HepG2 (cell line): ENCODE measurements around the gene VPS13D. TPM values are rescaled to one million over a fixed set of nuclear protein-coding genes. Genes with fewer than 3 reads are reported as not detected.

Experiments
- ATAC-seq: fragments of 200-7000 bp; cut with Tn5 transposase; 3 replicates; pipeline ENCODE4 v1.9.1; 2020; ENCODE audit warnings: mild to moderate bottlenecking, moderate library complexity
- BruUV-seq: library from RNA; stranded (reverse); fragments of 400-500 nt; replicated peaks from 2 replicates; lab custom pipeline; 2021; lab: Mats Ljungman, UMichigan
- CTCF ChIA-PET: fragments of 300-600 bp; formaldehyde crosslinking; extraction: SDS; loops from one replicate; lab custom pipeline; 2021; ENCODE audit warnings: low total read pairs, inconsistent platforms, low intra/inter-chr PET ratio; lab: Yijun Ruan, JAX
- POLR2A ChIA-PET: fragments of 350-600 bp; sonication (Branson Sonifier 250); formaldehyde crosslinking; loops from one replicate; lab custom pipeline; 2020; ENCODE audit warnings: antibody characterized with exemption, inconsistent platforms; lab: Yijun Ruan, JAX
- DNase-seq: peaks from one replicate; pipeline ENCODE4 v3.0.0-alpha.2; 2015; ENCODE audit warnings: low spot score
- FAIRE-seq: peaks from 3 replicates; lab custom pipeline; 2011; peaks lifted over from hg19 to GRCh38; lab: Jason Lieb, UNC
- H2AFZ ChIP-seq: one replicate; pipeline ENCODE4 v1.6.1; 2011; ENCODE audit warnings: low read length, inconsistent platforms
- H3K27ac ChIP-seq: fragments of 300-600 bp; 3 replicates; pipeline ENCODE4 v1.8.0; 2011; ENCODE audit warnings: mixed run types, mild to moderate bottlenecking, mixed read lengths, low read length, inconsistent platforms; ENCODE audit not compliant: insufficient read depth; ENCODE audit errors: extremely low read length
- H3K27me3 ChIP-seq, 2 experiments: fragments of 200-600 bp in 1 of 2; 2 replicates in 1 of 2; 3 replicates in 1 of 2; pipeline versions ENCODE4 v1.6.0 to v1.8.0; 2011; ENCODE audit warnings: low read length in 2 of 2, mild to moderate bottlenecking in 2 of 2, moderate library complexity in 2 of 2, inconsistent platforms in 1 of 2; ENCODE audit not compliant: insufficient read depth in 2 of 2, control insufficient read depth in 1 of 2
- H3K36me3 ChIP-seq, 2 experiments: fragments of 200-600 bp in 1 of 2; replicated peaks in 1 of 2; 2 replicates in 1 of 2; 3 replicates in 1 of 2; pipeline versions ENCODE4 v1.5.1 to v1.8.0; 2011; ENCODE audit warnings: low read length in 2 of 2, inconsistent platforms in 1 of 2; ENCODE audit not compliant: insufficient read depth in 2 of 2, control insufficient read depth in 1 of 2
- H3K4me1 ChIP-seq: 2 replicates; pipeline ENCODE4 v1.5.1; 2012; ENCODE audit warnings: low read length, inconsistent platforms; ENCODE audit not compliant: insufficient read depth
- H3K4me2 ChIP-seq: 2 replicates; pipeline ENCODE4 v1.6.0; 2011; ENCODE audit warnings: low read depth, low read length, inconsistent platforms
- H3K4me3 ChIP-seq, 3 experiments: fragments of 200-600 bp in 1 of 3; sonication (generic), shearing (Covaris generic) in 1 of 3; replicated peaks in 1 of 3; 2 replicates each; pipeline ENCODE4 v1.5.1; 2011 to 2016; ENCODE audit warnings: low read length in 3 of 3, inconsistent platforms in 2 of 3, low read depth in 2 of 3, mild to moderate bottlenecking in 2 of 3, control low read depth in 1 of 3, mixed read lengths in 1 of 3; ENCODE audit not compliant: insufficient read depth in 1 of 3
- H3K79me2 ChIP-seq: one replicate; pipeline ENCODE4 v1.6.1; 2011; ENCODE audit warnings: low read length, inconsistent platforms; ENCODE audit not compliant: insufficient read depth
- H3K9ac ChIP-seq: 2 replicates; pipeline ENCODE4 v1.6.0; 2011; ENCODE audit warnings: mild to moderate bottlenecking, low read depth, low read length, inconsistent platforms; ENCODE audit not compliant: insufficient read depth
- H3K9me3 ChIP-seq: 2 replicates; pipeline ENCODE4 v1.5.1; 2012; ENCODE audit warnings: mild to moderate bottlenecking, low read length
- H4K20me1 ChIP-seq: 2 replicates; pipeline ENCODE4 v1.6.0; 2011; ENCODE audit warnings: inconsistent platforms, mild to moderate bottlenecking, low read length, moderate library complexity; ENCODE audit not compliant: insufficient read depth
- AGO1 ChIP-seq: fragments of 200-400 bp; formaldehyde crosslinking; IDR thresholded peaks from 2 replicates; pipeline ENCODE4 v1.6.1; 2017; ENCODE audit warnings: mild to moderate bottlenecking, low read depth, low read length, moderate library complexity; ENCODE audit not compliant: poor library complexity, severe bottlenecking
- HMG20B ChIP-seq: conservative IDR thresholded peaks from 2 replicates; pipeline ENCODE4 v1.6.1; 2016; ENCODE audit warnings: missing genetic modification reagents, missing compliant biosample characterization
- MIER3 ChIP-seq: IDR thresholded peaks from 2 replicates; pipeline ENCODE4 v1.6.1; 2016; ENCODE audit warnings: missing compliant biosample characterization, borderline replicate concordance
- ZFP37 ChIP-seq: sonication (generic); formaldehyde crosslinking; IDR thresholded peaks from 2 replicates; pipeline ENCODE4 v1.4.0; 2020; ENCODE audit warnings: missing genetic modification reagents, borderline replicate concordance
- ZNF629 ChIP-seq: sonication (generic); formaldehyde crosslinking; conservative IDR thresholded peaks from 2 replicates; pipeline ENCODE4 v1.5.0; 2020; ENCODE audit warnings: missing genetic modification reagents
- ZNF792 ChIP-seq: IDR thresholded peaks from 2 replicates; pipeline ENCODE4 v1.6.1; 2016
- WGBS: methylation state at CpG from one replicate; pipeline ENCODE4 v1.1.6; 2017; ENCODE audit warnings: low lambda C conversion rate; 5-methylcytosine and 5-hydroxymethylcytosine counted together
- in situ Hi-C: cut with HindIII; loops from 2 replicates; pipeline ENCODE4 v1.10.0; 2017; ENCODE audit warnings: low pct_unique_long_range_greater_than_20kb; ENCODE audit not compliant: extremely low pct_ligation_motif_present
- intact Hi-C: fragments of 100-400 bp; cut with micrococcal nuclease; formaldehyde crosslinking; loops from one replicate; pipeline ENCODE4 v1.10.0; 2022; ENCODE audit not compliant: unreplicated experiment
- polyA plus RNA-seq, 8 experiments: library from polyadenylated mRNA; depleted of rRNA in 3 of 8; stranded (reverse) in 7 of 8; unstranded in 1 of 8; fragments of >200 nt; fragmentation: Illumina TruSeq in 4 of 8; extraction: Trizol in 4 of 8; gene quantifications; 2 replicates each; pipeline versions ENCODE4 v1.2.1 to v1.2.3, GENCODE V29; 2011 to 2016; ENCODE audit warnings: low read depth in 4 of 8, missing spikeins in 1 of 8, mixed read lengths in 1 of 8; ENCODE audit not compliant: insufficient read depth in 1 of 8
- total RNA-seq, 5 experiments: library from RNA; depleted of rRNA; stranded (reverse); fragments of >200 nt; fragmentation: Illumina TruSeq; extraction: Trizol; gene quantifications; 2 replicates each; pipeline ENCODE4 v1.2.3, GENCODE V29; 2016; ENCODE audit warnings: low read depth in 1 of 5
- TF ChIP-seq, protein P1 (sequence below): sonication (generic); formaldehyde crosslinking; IDR thresholded peaks from 2 replicates; pipeline ENCODE4 v1.5.0; 2020; ENCODE audit warnings: mild to moderate bottlenecking, missing genetic modification reagents

Gene VPS13D
- total and polyA plus RNA-seq, 2 of the 13 experiments (the other 11 are each of a cell fraction or from before 2014, with no cell fraction given), result 8.6 to 13.9 TPM

DNA sequence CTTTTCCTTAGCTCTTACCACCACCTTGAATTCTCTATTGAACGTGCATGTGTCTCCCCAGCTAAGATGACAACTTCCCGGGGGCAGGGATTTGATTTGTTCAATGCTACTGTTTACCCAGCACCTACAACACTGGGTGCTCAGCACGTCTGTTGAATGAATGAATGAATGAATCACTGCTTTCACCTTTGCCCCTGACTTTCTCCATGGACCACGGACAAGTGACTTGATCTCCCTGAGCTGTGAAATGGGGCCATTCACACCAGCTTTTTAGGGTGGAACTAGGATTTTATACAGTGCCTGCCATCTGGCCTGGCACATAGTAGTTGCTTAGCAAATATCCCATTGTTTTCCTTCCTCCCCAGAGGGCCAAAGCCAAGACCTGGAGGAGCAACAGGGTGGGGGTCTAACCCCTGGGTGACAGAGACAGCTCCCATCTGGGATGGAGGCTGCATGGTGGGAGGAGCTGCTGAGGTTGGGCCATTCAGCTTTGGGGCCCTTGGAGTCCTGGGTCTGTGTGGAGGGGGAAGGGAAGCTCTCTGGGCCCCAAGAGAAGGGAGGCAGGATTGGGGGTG, 47.3 kb upstream of the VPS13D start:
- intact Hi-C loops (no loop called here), in situ Hi-C loops (no loop called here)
- no peaks in the 10 kb centered on the region for H3K9me3 ChIP-seq
- ChIA-PET CTCF (no interaction called here), POLR2A (no interaction called here)
- DNase-seq, result no peak
- FAIRE-seq, result no peak
- H3K4me3 ChIP-seq, result no peak overlapping the region
- ATAC-seq, result no peak
- TF ChIP-seq ZFP37 (CRISPR knock-in tag) (no peak), AGO1 (no peak), MIER3 (CRISPR knock-in tag) (no peak), ZNF792 (no peak), ZNF629 (CRISPR knock-in tag) (0 out of 2 replicates have a peak, but pooled peaks have one; percentile 27), HMG20B (CRISPR knock-in tag) (no peak)
- TF ChIP-seq, protein P1, sequence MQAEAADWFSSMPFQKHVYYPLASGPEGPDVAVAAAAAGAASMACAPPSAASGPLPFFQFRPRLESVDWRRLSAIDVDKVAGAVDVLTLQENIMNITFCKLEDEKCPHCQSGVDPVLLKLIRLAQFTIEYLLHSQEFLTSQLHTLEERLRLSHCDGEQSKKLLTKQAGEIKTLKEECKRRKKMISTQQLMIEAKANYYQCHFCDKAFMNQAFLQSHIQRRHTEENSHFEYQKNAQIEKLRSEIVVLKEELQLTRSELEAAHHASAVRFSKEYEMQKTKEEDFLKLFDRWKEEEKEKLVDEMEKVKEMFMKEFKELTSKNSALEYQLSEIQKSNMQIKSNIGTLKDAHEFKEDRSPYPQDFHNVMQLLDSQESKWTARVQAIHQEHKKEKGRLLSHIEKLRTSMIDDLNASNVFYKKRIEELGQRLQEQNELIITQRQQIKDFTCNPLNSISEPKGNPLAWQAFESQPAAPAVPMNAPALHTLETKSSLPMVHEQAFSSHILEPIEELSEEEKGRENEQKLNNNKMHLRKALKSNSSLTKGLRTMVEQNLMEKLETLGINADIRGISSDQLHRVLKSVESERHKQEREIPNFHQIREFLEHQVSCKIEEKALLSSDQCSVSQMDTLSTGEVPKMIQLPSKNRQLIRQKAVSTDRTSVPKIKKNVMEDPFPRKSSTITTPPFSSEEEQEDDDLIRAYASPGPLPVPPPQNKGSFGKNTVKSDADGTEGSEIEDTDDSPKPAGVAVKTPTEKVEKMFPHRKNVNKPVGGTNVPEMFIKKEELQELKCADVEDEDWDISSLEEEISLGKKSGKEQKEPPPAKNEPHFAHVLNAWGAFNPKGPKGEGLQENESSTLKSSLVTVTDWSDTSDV (CRISPR knock-in tag), result no peak
- H3K27me3 ChIP-seq, result peaks cover 10 to 45% of the 10 kb centered on the region in 2 experiments; a peak in 4 of 5 replicates
- H3K36me3 ChIP-seq, result no peaks in the 10 kb centered on the region
- H3K4me1 ChIP-seq, result peaks cover 42% of the 10 kb centered on the region
- no peaks in the 10 kb centered on the region for H4K20me1 ChIP-seq
- H3K27ac ChIP-seq, result no peak overlapping the region
- 0% methylated on average over 4 of the region's 4 CpGs for WGBS
- no peak overlapping the region for H3K9ac ChIP-seq
- BruUV-seq, result no TSS peak
- H3K4me2 ChIP-seq, result no peak overlapping the region
- no peaks in the 10 kb centered on the region for H3K79me2 ChIP-seq
- no peak overlapping the region for H2AFZ ChIP-seq
